AG04450 (cell line): ENCODE measurements around the gene RYK. TPM values are rescaled to one million over a fixed set of nuclear protein-coding genes. Genes with fewer than 3 reads are reported as not detected.

Experiments used
- CTCF ChIA-PET: fragments of 300-600, 350-600 bp; formaldehyde crosslinking; extraction: SDS; loops from one replicate; lab custom pipeline; 2022; ENCODE audit warnings: antibody characterized with exemption, inconsistent platforms; lab: Charles Lee
- POLR2A ChIA-PET: fragments of 350-600 bp; formaldehyde crosslinking; extraction: SDS; loops from one replicate; lab custom pipeline; 2021; ENCODE audit warnings: antibody characterized with exemption, inconsistent platforms; lab: Yijun Ruan, JAX
- DNase-seq: peaks from one replicate; pipeline ENCODE4 v3.0.0-alpha.2; 2011; ENCODE audit warnings: low read depth, low spot score
- H3K27ac ChIP-seq: one replicate; pipeline ENCODE4 v1.5.1; 2012; ENCODE audit warnings: low read depth, low read length, control low read depth
- H3K27me3 ChIP-seq: one replicate; pipeline ENCODE4 v1.6.0; 2012; ENCODE audit warnings: low read length; ENCODE audit not compliant: control insufficient read depth, insufficient read depth
- H3K4me3 ChIP-seq: 2 replicates; pipeline ENCODE4 v1.5.1; 2011; ENCODE audit warnings: mild to moderate bottlenecking, low read depth, low read length, control low read depth
- H3K9me3 ChIP-seq: 2 replicates; pipeline ENCODE4 v1.5.1; 2012; ENCODE audit warnings: low read length; ENCODE audit not compliant: control insufficient read depth, insufficient read depth
- polyA plus RNA-seq: library from polyadenylated mRNA; depleted of rRNA; stranded (reverse); fragments of >200 nt; gene quantifications from 2 replicates; pipeline ENCODE4 v1.2.3, GENCODE V29; 2011
- TF ChIP-seq, protein P1 (sequence below): IDR thresholded peaks from 2 replicates; pipeline ENCODE4 v1.5.1; 2011; ENCODE audit warnings: low read depth, low read length, control low read depth, inconsistent platforms

Gene RYK
- polyA plus RNA-seq, 1 experiment: 74.5 TPM

DNA sequence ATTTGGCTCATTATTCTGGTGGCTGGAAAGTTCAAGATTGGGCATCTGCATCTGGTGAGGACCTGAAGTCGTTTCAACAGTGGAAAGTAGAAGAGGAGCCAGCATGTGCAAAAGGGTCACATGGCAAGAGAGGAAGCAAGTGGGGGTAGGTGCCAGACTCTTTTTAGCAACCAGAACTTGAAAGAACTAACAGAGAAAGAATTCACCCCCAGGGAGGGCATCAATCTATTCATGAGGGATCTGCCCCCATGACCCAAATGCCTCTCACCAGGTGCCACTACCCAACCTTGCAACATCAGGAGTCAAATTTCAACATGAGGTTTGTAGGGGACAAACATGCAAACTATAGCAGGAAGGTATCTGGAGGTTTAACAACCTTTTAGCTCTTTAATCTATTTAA is 10.3 kb upstream of the RYK start:
- Histone ChIP-seq H3K4me3 (no peak overlapping the region), H3K9me3 (no peaks in the 10 kb centered on the region), H3K27me3 (no peaks in the 10 kb centered on the region), H3K27ac (no peak overlapping the region)
- TF ChIP-seq, protein P1, sequence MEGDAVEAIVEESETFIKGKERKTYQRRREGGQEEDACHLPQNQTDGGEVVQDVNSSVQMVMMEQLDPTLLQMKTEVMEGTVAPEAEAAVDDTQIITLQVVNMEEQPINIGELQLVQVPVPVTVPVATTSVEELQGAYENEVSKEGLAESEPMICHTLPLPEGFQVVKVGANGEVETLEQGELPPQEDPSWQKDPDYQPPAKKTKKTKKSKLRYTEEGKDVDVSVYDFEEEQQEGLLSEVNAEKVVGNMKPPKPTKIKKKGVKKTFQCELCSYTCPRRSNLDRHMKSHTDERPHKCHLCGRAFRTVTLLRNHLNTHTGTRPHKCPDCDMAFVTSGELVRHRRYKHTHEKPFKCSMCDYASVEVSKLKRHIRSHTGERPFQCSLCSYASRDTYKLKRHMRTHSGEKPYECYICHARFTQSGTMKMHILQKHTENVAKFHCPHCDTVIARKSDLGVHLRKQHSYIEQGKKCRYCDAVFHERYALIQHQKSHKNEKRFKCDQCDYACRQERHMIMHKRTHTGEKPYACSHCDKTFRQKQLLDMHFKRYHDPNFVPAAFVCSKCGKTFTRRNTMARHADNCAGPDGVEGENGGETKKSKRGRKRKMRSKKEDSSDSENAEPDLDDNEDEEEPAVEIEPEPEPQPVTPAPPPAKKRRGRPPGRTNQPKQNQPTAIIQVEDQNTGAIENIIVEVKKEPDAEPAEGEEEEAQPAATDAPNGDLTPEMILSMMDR: no peak
- ChIA-PET CTCF (interaction anchor here (1.2 kb wide), 1 partner anchor 49 kb away, joined by 4 read pairs; no protein-coding TSS in a partner anchor), POLR2A (no interaction called here)
- DNase-seq: no peak

GRCh38 chr3:134258761-134259347 is 8.2 kb upstream of the RYK start:
- Histone ChIP-seq H3K27me3 (no peaks in the 10 kb centered on the region), H3K27ac (no peak overlapping the region), H3K9me3 (no peaks in the 10 kb centered on the region), H3K4me3 (no peak overlapping the region)
- TF ChIP-seq, protein P1: no peak
- DNase-seq: no peak
- ChIA-PET POLR2A (no interaction called here), CTCF (interaction anchor here (1.2 kb wide), 1 partner anchor 47 kb away, joined by 4 read pairs; no protein-coding TSS in a partner anchor)

- H3K27ac ChIP-seq: no peak overlapping the region
- CTCF ChIA-PET: interaction anchor here (0.7 to 1.6 kb wide), 3 partner anchors 43 to 327 kb away, joined by 3 to 11 read pairs (median 3); no protein-coding TSS in a partner anchor
- no peak overlapping the region for H3K4me3 ChIP-seq
- H3K27me3 ChIP-seq: no peaks in the 10 kb centered on the region
- DNase-seq: no peak
- H3K9me3 ChIP-seq: no peaks in the 10 kb centered on the region
- TF ChIP-seq, protein P1: no peak
- POLR2A ChIA-PET: no interaction called here
Measured at GRCh38 chr3:134255404-134255803, 4.7 kb upstream of the RYK start.

GRCh38 chr3:134253475-134254226 is 3.0 kb upstream of the RYK start:
- Histone ChIP-seq H3K27ac (no peak overlapping the region), H3K4me3 (no peak overlapping the region), H3K9me3 (no peaks in the 10 kb centered on the region), H3K27me3 (no peaks in the 10 kb centered on the region)
- TF ChIP-seq, protein P1: no peak
- ChIA-PET CTCF (interaction anchor here (0.5 to 1.7 kb wide), 2 partner anchors 12 to 41 kb away, joined by 6 to 9 read pairs; no protein-coding TSS in a partner anchor), POLR2A (no interaction called here)
- no peak for DNase-seq

DNA sequence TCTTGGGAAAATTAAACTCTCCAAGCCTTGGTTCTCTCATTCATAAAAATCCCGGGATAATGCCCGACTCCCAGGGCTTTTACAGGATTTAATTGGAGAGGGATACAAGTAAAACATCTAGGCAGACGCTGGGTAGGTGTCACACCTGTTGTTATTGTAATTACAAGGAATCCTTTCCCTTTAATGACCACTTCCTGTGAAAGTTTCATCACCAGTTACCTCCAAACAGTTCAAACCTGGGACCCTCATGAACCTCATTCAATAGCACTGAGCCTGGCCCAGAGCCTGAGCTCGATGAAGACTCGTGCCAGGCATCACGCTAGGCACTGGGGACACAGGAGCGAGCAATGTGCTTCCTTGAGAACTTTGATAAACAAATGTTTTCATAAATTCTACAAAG is 2.1 kb upstream of the RYK start:
- ChIA-PET CTCF (interaction anchor here (1.7 kb wide), 1 partner anchor 40 kb away, joined by 6 read pairs; no protein-coding TSS in a partner anchor), POLR2A (no interaction called here)
- DNase-seq: no peak
- H3K4me3 ChIP-seq: no peak overlapping the region
- TF ChIP-seq, protein P1: no peak
- no peaks in the 10 kb centered on the region for H3K27me3 ChIP-seq
- H3K9me3 ChIP-seq: no peaks in the 10 kb centered on the region
- H3K27ac ChIP-seq: no peak overlapping the region
